ENCODE results near the gene CNN2. TPM values are rescaled to one million over a fixed set of nuclear protein-coding genes. Genes with fewer than 3 reads are reported as not detected.

CNN2 gene
- total RNA-seq, 1 experiment from 2014 or later, result 97.9 TPM

DNA sequence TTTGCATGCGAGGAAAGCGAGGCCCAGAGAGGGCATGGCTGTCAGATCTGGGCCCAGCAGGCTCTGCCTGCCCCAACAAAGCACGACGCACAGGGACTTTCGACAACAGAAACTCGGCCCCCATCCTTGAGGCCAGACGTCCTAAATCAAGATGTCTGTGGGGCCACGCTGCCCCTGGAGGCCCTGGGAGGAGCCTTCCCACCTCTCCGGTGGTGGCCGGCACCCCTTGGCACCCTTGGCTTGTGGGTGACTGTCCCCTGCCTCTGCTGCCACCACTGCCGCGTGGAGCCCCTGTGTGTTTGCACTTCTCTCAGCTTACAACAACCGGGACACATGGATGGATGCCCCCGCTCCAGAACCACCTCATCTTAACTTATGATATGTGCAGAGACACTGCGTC lies 37.9 kb upstream of the CNN2 start:
- no peak overlapping the region for H2AFZ ChIP-seq (ENCODE audit: low read length)
- peaks cover 14% of the 10 kb centered on the region for H3K79me2 ChIP-seq (ENCODE audit: low read length)
- ChIA-PET POLR2A (ENCODE audit: unreplicated experiment) (no interaction called here), CTCF (no interaction called here)
- no TSS peak for BruUV-seq (replicated peaks)
- H3K4me3 ChIP-seq (ENCODE audit: low read length), result no peak overlapping the region
- intact Hi-C loops (cut with micrococcal nuclease), result no loop called here
- no peaks in the 10 kb centered on the region for H3K9me3 ChIP-seq (ENCODE audit: low read length)
- ATAC-seq, result no peak
- no peak for DNase-seq
- H4K20me1 ChIP-seq (ENCODE audit: low read length), result no peaks in the 10 kb centered on the region
- no peaks in the 10 kb centered on the region for H3K9me2 ChIP-seq (replicated peaks; ENCODE audit: low read length)
- no peak overlapping the region for H3K9ac ChIP-seq (ENCODE audit: low read length)
- H3K4me2 ChIP-seq (ENCODE audit: low read length), result no peak overlapping the region
- no peaks in the 10 kb centered on the region; the same call in 1 of the 2 replicates for H3K36me3 ChIP-seq (ENCODE audit: low read depth, low read length)
- no peaks in the 10 kb centered on the region for H3F3A ChIP-seq (ENCODE audit: low read length, unreplicated experiment)
- TF ChIP-seq, protein P1, sequence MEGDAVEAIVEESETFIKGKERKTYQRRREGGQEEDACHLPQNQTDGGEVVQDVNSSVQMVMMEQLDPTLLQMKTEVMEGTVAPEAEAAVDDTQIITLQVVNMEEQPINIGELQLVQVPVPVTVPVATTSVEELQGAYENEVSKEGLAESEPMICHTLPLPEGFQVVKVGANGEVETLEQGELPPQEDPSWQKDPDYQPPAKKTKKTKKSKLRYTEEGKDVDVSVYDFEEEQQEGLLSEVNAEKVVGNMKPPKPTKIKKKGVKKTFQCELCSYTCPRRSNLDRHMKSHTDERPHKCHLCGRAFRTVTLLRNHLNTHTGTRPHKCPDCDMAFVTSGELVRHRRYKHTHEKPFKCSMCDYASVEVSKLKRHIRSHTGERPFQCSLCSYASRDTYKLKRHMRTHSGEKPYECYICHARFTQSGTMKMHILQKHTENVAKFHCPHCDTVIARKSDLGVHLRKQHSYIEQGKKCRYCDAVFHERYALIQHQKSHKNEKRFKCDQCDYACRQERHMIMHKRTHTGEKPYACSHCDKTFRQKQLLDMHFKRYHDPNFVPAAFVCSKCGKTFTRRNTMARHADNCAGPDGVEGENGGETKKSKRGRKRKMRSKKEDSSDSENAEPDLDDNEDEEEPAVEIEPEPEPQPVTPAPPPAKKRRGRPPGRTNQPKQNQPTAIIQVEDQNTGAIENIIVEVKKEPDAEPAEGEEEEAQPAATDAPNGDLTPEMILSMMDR (conservative IDR thresholded peaks at IDR 0.05; ENCODE audit: low read depth, low read length), result no peak
- TF ChIP-seq EZH2phosphoT487 (IDR thresholded peaks at IDR 0.05; ENCODE audit: borderline replicate concordance, low read length) (no peak), EZH2 (IDR thresholded peaks at IDR 0.05; ENCODE audit: low read length, unreplicated experiment) (no peak)
- no peak overlapping the region for H3K27ac ChIP-seq (ENCODE audit: low read length)
- H3K27me3 ChIP-seq (ENCODE audit: low read length), result no peaks in the 10 kb centered on the region
- H3K4me1 ChIP-seq (ENCODE audit: insufficient read depth, low read length), result peaks cover 5% of the 10 kb centered on the region

- Histone ChIP-seq H3K4me1 (ENCODE audit: insufficient read depth, low read length) (no peaks in the 10 kb centered on the region; the same call in 1 of the 2 replicates), H3K9me2 (replicated peaks; ENCODE audit: low read length) (no peaks in the 10 kb centered on the region), H3K36me3 (ENCODE audit: low read depth, low read length) (no peaks in the 10 kb centered on the region; the same call in 1 of the 2 replicates), H3K27ac (ENCODE audit: low read length) (no peak overlapping the region), H2AFZ (ENCODE audit: low read length) (no peak overlapping the region), H3K4me2 (ENCODE audit: low read length) (no peak overlapping the region), H3K9me3 (ENCODE audit: low read length) (no peaks in the 10 kb centered on the region), H4K20me1 (ENCODE audit: low read length) (no peaks in the 10 kb centered on the region), H3K27me3 (ENCODE audit: low read length) (no peaks in the 10 kb centered on the region), H3K4me3 (ENCODE audit: low read length) (no peak overlapping the region), H3F3A (ENCODE audit: low read length, unreplicated experiment) (no peaks in the 10 kb centered on the region), H3K9ac (ENCODE audit: low read length) (no peak overlapping the region), H3K79me2 (ENCODE audit: low read length) (peaks cover 10% of the 10 kb centered on the region)
- TF ChIP-seq EZH2 (IDR thresholded peaks at IDR 0.05; ENCODE audit: low read length, unreplicated experiment), result no peak
- no peak for TF ChIP-seq EZH2phosphoT487 (IDR thresholded peaks at IDR 0.05; ENCODE audit: borderline replicate concordance, low read length)
- TF ChIP-seq, protein P1 (conservative IDR thresholded peaks at IDR 0.05; ENCODE audit: low read depth, low read length), result peak; percentile 23; the same call in 1 of the 2 replicates
- POLR2A ChIA-PET (ENCODE audit: unreplicated experiment), result no interaction called here
- no peak for ATAC-seq
- no peak for DNase-seq
- no TSS peak for BruUV-seq (replicated peaks)
- CTCF ChIA-PET, result no interaction called here
- intact Hi-C loops (cut with micrococcal nuclease), result no loop called here
Measured at GRCh38 chr19:989381-990081, 36.9 kb upstream of the CNN2 start.

- peaks cover 4% of the 10 kb centered on the region; the same call in 1 of the 2 replicates for H3K79me2 ChIP-seq (ENCODE audit: low read length)
- no TSS peak for BruUV-seq (replicated peaks)
- no peak overlapping the region for H2AFZ ChIP-seq (ENCODE audit: low read length)
- H3K27me3 ChIP-seq (ENCODE audit: low read length), result no peaks in the 10 kb centered on the region
- no peaks in the 10 kb centered on the region; the same call in 1 of the 2 replicates for H3K36me3 ChIP-seq (ENCODE audit: low read depth, low read length)
- no peaks in the 10 kb centered on the region; the same call in 1 of the 2 replicates for H3K4me1 ChIP-seq (ENCODE audit: insufficient read depth, low read length)
- H3K9me3 ChIP-seq (ENCODE audit: low read length), result no peaks in the 10 kb centered on the region
- no peak overlapping the region for H3K9ac ChIP-seq (ENCODE audit: low read length)
- DNase-seq, result no peak
- CTCF ChIA-PET, result no interaction called here
- no peak for ATAC-seq
- H3K4me2 ChIP-seq (ENCODE audit: low read length), result no peak overlapping the region
- intact Hi-C loops (cut with micrococcal nuclease), result no loop called here
- no peak overlapping the region for H3K4me3 ChIP-seq (ENCODE audit: low read length)
- H4K20me1 ChIP-seq (ENCODE audit: low read length), result no peaks in the 10 kb centered on the region
- no peaks in the 10 kb centered on the region for H3K9me2 ChIP-seq (replicated peaks; ENCODE audit: low read length)
- no peak overlapping the region for H3K27ac ChIP-seq (ENCODE audit: low read length)
- no peaks in the 10 kb centered on the region for H3F3A ChIP-seq (ENCODE audit: low read length, unreplicated experiment)
- POLR2A ChIA-PET (ENCODE audit: unreplicated experiment), result no interaction called here
- TF ChIP-seq EZH2phosphoT487 (IDR thresholded peaks at IDR 0.05; ENCODE audit: borderline replicate concordance, low read length) (no peak), EZH2 (IDR thresholded peaks at IDR 0.05; ENCODE audit: low read length, unreplicated experiment) (no peak)
- TF ChIP-seq, protein P1 (conservative IDR thresholded peaks at IDR 0.05; ENCODE audit: low read depth, low read length), result no peak
Measured at GRCh38 chr19:990119-990571, 36.3 kb upstream of the CNN2 start.
